GM12891 (cell line): ENCODE data around the gene MUC5AC.

Source experiments
- POLR2A ChIP-seq: IDR thresholded peaks from 2 replicates; pipeline ENCODE4 v1.6.1; 2011; ENCODE audit warnings: low read depth, low read length, control low read depth
- POLR2AphosphoS5 ChIP-seq: IDR thresholded peaks from 2 replicates; pipeline ENCODE4 v1.6.1; 2011; ENCODE audit warnings: low read depth, low read length, control low read depth
- TAF1 ChIP-seq: IDR thresholded peaks from 2 replicates; pipeline ENCODE4 v1.6.1; 2011; ENCODE audit warnings: low read depth, low read length, control low read depth

DNA sequence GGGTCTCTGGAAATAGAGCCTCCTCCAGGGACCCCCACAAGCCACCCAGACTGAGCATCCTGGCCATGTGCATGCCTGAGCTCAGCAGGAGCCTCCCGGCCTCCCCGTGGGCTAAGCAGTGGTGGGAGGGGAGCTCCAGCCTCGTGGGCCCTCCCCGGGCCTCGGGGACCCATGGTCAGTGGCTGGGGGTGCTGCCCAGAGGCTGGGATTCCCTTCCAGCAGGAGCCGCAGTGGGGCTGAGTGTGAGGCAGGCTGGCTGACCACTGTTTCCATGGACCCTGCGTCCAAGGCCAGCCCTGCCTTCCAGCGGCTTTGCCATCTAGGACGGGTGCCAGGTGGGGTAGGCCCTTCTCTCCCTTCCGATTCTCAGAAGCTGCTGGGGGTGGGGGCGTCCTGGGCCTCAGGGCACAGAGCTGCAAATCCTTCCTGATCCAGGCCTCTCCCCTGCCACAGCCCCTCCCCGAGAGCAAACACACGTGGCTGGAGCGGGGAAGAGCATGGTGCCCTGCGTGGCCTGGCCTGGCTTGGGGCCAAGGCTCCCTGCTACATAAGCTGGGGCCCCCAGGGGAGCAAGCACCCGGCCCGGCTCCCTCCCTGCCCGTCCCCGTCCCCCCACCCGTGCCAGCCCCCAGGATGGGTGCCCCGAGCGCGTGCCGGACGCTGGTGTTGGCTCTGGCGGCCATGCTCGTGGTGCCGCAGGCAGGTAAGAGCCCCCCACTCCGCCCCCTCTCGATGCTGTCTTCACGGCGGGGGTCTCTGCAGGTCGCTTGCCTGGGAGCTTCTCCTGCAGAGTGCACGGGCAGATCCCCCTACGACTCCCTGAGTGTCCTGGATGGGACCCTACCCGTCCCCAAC lies 65.0 kb downstream of the MUC5AC start, which contains the start of gene MUC5B:
- TF ChIP-seq POLR2A = no peak
- no peak for TF ChIP-seq TAF1
- no peak for TF ChIP-seq POLR2AphosphoS5
